ENCODE results near the gene C14orf180. TPM values are rescaled to one million over a fixed set of nuclear protein-coding genes. Genes with fewer than 3 reads are reported as not detected.

Gene C14orf180
- total and polyA plus RNA-seq, 2 of the 8 experiments (the other 6 are each of a cell fraction or from before 2014, with no cell fraction given), result not detected

DNA sequence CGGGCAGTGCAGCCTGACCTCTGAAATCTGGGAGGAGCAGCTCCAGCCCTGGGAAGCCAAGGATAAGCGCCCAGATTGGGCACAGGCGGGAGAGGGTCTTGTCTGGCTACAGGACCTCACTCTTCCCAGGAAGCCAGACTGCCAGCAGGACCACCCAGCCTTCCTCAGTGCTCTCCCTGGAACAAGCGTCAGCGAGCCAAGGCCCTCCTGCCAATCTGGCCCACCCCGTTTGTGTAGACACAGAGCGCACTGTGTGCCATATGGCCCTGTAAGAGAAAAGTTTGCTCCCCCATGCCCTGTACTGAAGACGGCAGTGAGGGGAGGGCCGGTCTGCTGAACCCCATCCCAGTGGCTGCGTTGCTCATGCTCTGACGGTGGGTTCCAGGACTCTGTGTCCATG is 1.2 kb upstream of the C14orf180 start:
- H3K18ac ChIP-seq (ENCODE audit: extremely low read depth, low read length), result no peak overlapping the region
- CTCF ChIA-PET (ENCODE audit: partially characterized antibody), result interaction anchor here (0.9 to 1.9 kb wide), 7 partner anchors 12 to 385 kb away, joined by 3 to 10 read pairs (median 3); no protein-coding TSS in a partner anchor
- no peak overlapping the region for H3K4me3 ChIP-seq (ENCODE audit: extremely low read depth in 1 of 4, insufficient read depth in 2 of 4, low read depth in 3 of 4, low read length in 4 of 4)
- TF ChIP-seq BRCA1 (IDR thresholded peaks at IDR 0.05; ENCODE audit: low read depth, low read length) (no peak), JUND (IDR thresholded peaks at IDR 0.05; ENCODE audit: low read length) (no peak), TBP (IDR thresholded peaks at IDR 0.05; ENCODE audit: low read depth, low read length) (no peak)

More for the DNA sequence above, 1.2 kb upstream of the C14orf180 start:
- Histone ChIP-seq H3K9ac (replicated peaks in 1 of 4; ENCODE audit: extremely low read depth in 1 of 4, low read depth in 3 of 4, low read length in 3 of 4) (no peak overlapping the region), H4K20me1 (replicated peaks in 1 of 2; ENCODE audit: control insufficient read depth in 1 of 2, insufficient read depth in 2 of 2, low read length in 2 of 2) (no peaks in the 10 kb centered on the region), H2BK12ac (ENCODE audit: low read depth, low read length) (no peak overlapping the region), H3K27ac (ENCODE audit: low read depth, low read length) (no peak overlapping the region), H2BK15ac (ENCODE audit: low read length) (no peak overlapping the region), H2BK20ac (ENCODE audit: low read length) (no peak overlapping the region), H2BK120ac (replicated peaks; ENCODE audit: low read depth, low read length) (no peak overlapping the region), H3K23ac (ENCODE audit: insufficient read length) (no peak overlapping the region), H3K4ac (replicated peaks; ENCODE audit: insufficient read length, low read depth, low read length) (no peak overlapping the region), H3K4me2 (ENCODE audit: insufficient read depth in 1 of 2, low read depth in 2 of 2, low read length in 2 of 2) (no peak overlapping the region), H3K79me2 (ENCODE audit: control insufficient read depth in 1 of 2, insufficient read depth in 2 of 2, low read length in 2 of 2) (no peaks in the 10 kb centered on the region), H3K56ac (replicated peaks; ENCODE audit: insufficient read length, low read depth, low read length) (no peak overlapping the region), H2BK5ac (ENCODE audit: low read depth, low read length) (no peak overlapping the region), H4K5ac (ENCODE audit: insufficient read length, low read depth, low read length) (no peak overlapping the region), H2AK5ac (ENCODE audit: low read depth, low read length) (no peak overlapping the region), H3K27me3 (replicated peaks in 1 of 4; ENCODE audit: control insufficient read depth in 3 of 4, extremely low read depth in 1 of 4, insufficient read depth in 3 of 4, low read length in 3 of 4) (no peaks in the 10 kb centered on the region), H3K36me3 (ENCODE audit: control insufficient read depth in 2 of 4, insufficient read depth in 4 of 4, low read length in 3 of 4) (no peaks in the 10 kb centered on the region), H3K9me3 (ENCODE audit: insufficient read depth in 2 of 2, low read depth in 1 of 2, low read length in 1 of 2) (no peaks in the 10 kb centered on the region), H3K4me1 (replicated peaks in 1 of 4; ENCODE audit: control insufficient read depth in 3 of 4, insufficient read depth in 4 of 4, low read length in 3 of 4) (no peaks in the 10 kb centered on the region), H4K8ac (ENCODE audit: extremely low read depth, insufficient read depth, low read length) (peak overlapping the region; percentile 75; the same call in 1 of the 2 replicates), H3K79me1 (ENCODE audit: low read depth, low read length) (no peaks in the 10 kb centered on the region), H3K23me2 (ENCODE audit: low read depth, low read length) (no peaks in the 10 kb centered on the region), H4K91ac (replicated peaks; ENCODE audit: insufficient read length, low read length) (no peak overlapping the region), H3K14ac (ENCODE audit: insufficient read length) (no peak overlapping the region), H2AFZ (ENCODE audit: low read length) (no peak overlapping the region)
- 90% methylated on average over 8 of the region's 11 CpGs; no CpG with 5 or more reads in 1 of the 2 experiments for WGBS, 2 experiments (ENCODE audit: extremely low coverage in 1 of 2, insufficient coverage in 1 of 2, insufficient read length in 1 of 2, insufficient replicate concordance in 2 of 2, low coverage in 1 of 2, low lambda C conversion rate in 2 of 2, missing lambda C conversion rate in 1 of 2)
- FAIRE-seq (no peak), DNase-seq (ENCODE audit: low read depth in 1 of 2, low spot score in 2 of 2) (no peak)
- POLR2A ChIA-PET (ENCODE audit: partially characterized antibody), result no interaction called here
